K562 (cell line): ENCODE results near the gene BORCS8. TPM values are rescaled to one million over a fixed set of nuclear protein-coding genes. Genes with fewer than 3 reads are reported as not detected.

Experiments
- BRD9 ChIP-seq: fragments of 450-650 bp; IDR thresholded peaks from 2 replicates; pipeline ENCODE4 v1.6.1; 2018; ENCODE audit warnings: low read depth; ENCODE audit not compliant: partially characterized antibody
- CC2D1A ChIP-seq: fragments of 450-650 bp; IDR thresholded peaks from 2 replicates; pipeline ENCODE4 v1.6.1; 2017; ENCODE audit warnings: mild to moderate bottlenecking
- CTCFL ChIP-seq: IDR thresholded peaks from 2 replicates; pipeline ENCODE4 v1.6.1; 2011; ENCODE audit warnings: borderline replicate concordance, low read depth, mild to moderate bottlenecking, moderate library complexity, low read length; ENCODE audit not compliant: insufficient read depth, poor library complexity, severe bottlenecking
- HDAC3 ChIP-seq: fragments of 450-650 bp; IDR thresholded peaks from 2 replicates; pipeline ENCODE4 v1.6.1; 2018; ENCODE audit warnings: borderline replicate concordance, mild to moderate bottlenecking, moderate library complexity; ENCODE audit not compliant: partially characterized antibody
- JUN ChIP-seq, 2 experiments: sonication (generic) in 1 of 2; formaldehyde crosslinking in 1 of 2; IDR thresholded peaks; 2 replicates each; pipeline versions ENCODE4 v1.6.1 to v1.8.0; 2012 to 2022; ENCODE audit warnings: borderline replicate concordance in 2 of 2, mild to moderate bottlenecking in 2 of 2, improper control_type of control experiment in 1 of 2, low read depth in 1 of 2, low read length in 1 of 2, missing genetic modification reagents in 1 of 2
- KDM2B ChIP-seq: fragments of 250-450 bp; sonication (Bioruptor Pico); IDR thresholded peaks from 2 replicates; pipeline ENCODE4 v1.8.0; 2021; ENCODE audit warnings: mild to moderate bottlenecking, moderate library complexity
- NCOA4 ChIP-seq: fragments of 450-650 bp; IDR thresholded peaks from 2 replicates; pipeline ENCODE4 v1.6.1; 2018; ENCODE audit warnings: mild to moderate bottlenecking; ENCODE audit not compliant: partially characterized antibody
- PCBP1 ChIP-seq: fragments of 200-400 bp; formaldehyde crosslinking; IDR thresholded peaks from 2 replicates; pipeline ENCODE4 v1.6.1; 2018; ENCODE audit warnings: mild to moderate bottlenecking, low read depth, low read length; ENCODE audit not compliant: poor library complexity, severe bottlenecking
- RHOXF2B ChIP-seq: fragments of 250-450 bp; sonication (Bioruptor Pico); conservative IDR thresholded peaks from 2 replicates; pipeline ENCODE4 v1.5.1; 2021
- SREBF2 ChIP-seq: sonication (generic); formaldehyde crosslinking; IDR thresholded peaks from 2 replicates; pipeline ENCODE4 v1.4.0; 2020; ENCODE audit warnings: mild to moderate bottlenecking, missing genetic modification reagents
- USF2 ChIP-seq: sonication (generic); formaldehyde crosslinking; IDR thresholded peaks from 2 replicates; pipeline ENCODE4 v1.5.0; 2020; ENCODE audit warnings: missing genetic modification reagents
- XRCC5 ChIP-seq: fragments of 200-400 bp; formaldehyde crosslinking; IDR thresholded peaks from 2 replicates; pipeline ENCODE4 v1.6.1; 2017; ENCODE audit warnings: low read depth, mild to moderate bottlenecking, low read length
- ZNF253 ChIP-seq: fragments of 250-450 bp; sonication (Bioruptor Pico); conservative IDR thresholded peaks from 2 replicates; pipeline ENCODE4 v1.6.1; 2021; ENCODE audit warnings: mild to moderate bottlenecking
- ZNF589 ChIP-seq: fragments of 200-800 bp; sonication (Bioruptor generic); IDR thresholded peaks from 2 replicates; pipeline ENCODE4 v1.6.1; 2016; ENCODE audit warnings: low read depth, missing genetic modification characterization, missing compliant biosample characterization
- polyA plus RNA-seq, 8 experiments: library from polyadenylated mRNA; depleted of rRNA in 4 of 8; stranded (reverse) in 5 of 8; unstranded in 3 of 8; fragments of >200 nt; fragmentation: Nextera tagmentation in 2 of 8; fragmentation: Illumina TruSeq in 1 of 8; extraction: Ambion mirVana in 2 of 8; extraction: Trizol in 1 of 8; gene quantifications; 2 replicates each; pipeline versions ENCODE4 v1.2.1 to v1.2.3, GENCODE V29; 2011 to 2014; ENCODE audit warnings: inconsistent platforms in 1 of 8, missing spikeins in 1 of 8
- total RNA-seq, 7 experiments: library from RNA; depleted of rRNA in 6 of 7; stranded (reverse); fragments of >200 nt in 6 of 7; fragmentation: Illumina TruSeq in 2 of 7; extraction: Trizol in 2 of 7; gene quantifications; 2 replicates each; pipeline versions ENCODE4 v1.2.1 to v1.2.3, GENCODE V29; 2011 to 2021; ENCODE audit warnings: low replicate concordance in 1 of 7
- TF ChIP-seq, protein P1 (sequence below), 3 experiments: IDR thresholded peaks in 2 of 3; conservative IDR thresholded peaks in 1 of 3; 2 replicates each; pipeline ENCODE4 v1.5.1; 2011 to 2012; ENCODE audit warnings: low read length in 3 of 3, mild to moderate bottlenecking in 3 of 3, control low read depth in 2 of 3, improper control_type of control experiment in 1 of 3, inconsistent platforms in 1 of 3, low read depth in 1 of 3, mixed read lengths in 1 of 3, moderate library complexity in 1 of 3; ENCODE audit not compliant: insufficient read depth in 2 of 3
- TF ChIP-seq, protein P2 (sequence below), 3 experiments: fragments of 200-800 bp in 1 of 3; fragments of 250-450 bp in 1 of 3; fragments of 450-650 bp in 1 of 3; sonication (Bioruptor Pico) in 1 of 3; sonication (Bioruptor generic) in 1 of 3; formaldehyde crosslinking in 1 of 3; IDR thresholded peaks; 2 replicates each; pipeline versions ENCODE4 v1.6.1 to v1.8.0; 2016 to 2022; ENCODE audit warnings: mild to moderate bottlenecking in 2 of 3, missing genetic modification characterization in 2 of 3, missing compliant biosample characterization in 1 of 3, moderate library complexity in 1 of 3

The BORCS8 gene
- total and polyA plus RNA-seq, 9 of the 15 experiments (the other 6 are each of a cell fraction or from before 2014, with no cell fraction given), result 4.6 to 33.6 (median 16.3) TPM

- TF ChIP-seq SREBF2, result no peak
- TF ChIP-seq ZNF589 (CRISPR knock-in tag), result 0 out of 2 replicates have a peak, but pooled peaks have one; percentile 60
- no peak for TF ChIP-seq HDAC3
- TF ChIP-seq, protein P1, sequence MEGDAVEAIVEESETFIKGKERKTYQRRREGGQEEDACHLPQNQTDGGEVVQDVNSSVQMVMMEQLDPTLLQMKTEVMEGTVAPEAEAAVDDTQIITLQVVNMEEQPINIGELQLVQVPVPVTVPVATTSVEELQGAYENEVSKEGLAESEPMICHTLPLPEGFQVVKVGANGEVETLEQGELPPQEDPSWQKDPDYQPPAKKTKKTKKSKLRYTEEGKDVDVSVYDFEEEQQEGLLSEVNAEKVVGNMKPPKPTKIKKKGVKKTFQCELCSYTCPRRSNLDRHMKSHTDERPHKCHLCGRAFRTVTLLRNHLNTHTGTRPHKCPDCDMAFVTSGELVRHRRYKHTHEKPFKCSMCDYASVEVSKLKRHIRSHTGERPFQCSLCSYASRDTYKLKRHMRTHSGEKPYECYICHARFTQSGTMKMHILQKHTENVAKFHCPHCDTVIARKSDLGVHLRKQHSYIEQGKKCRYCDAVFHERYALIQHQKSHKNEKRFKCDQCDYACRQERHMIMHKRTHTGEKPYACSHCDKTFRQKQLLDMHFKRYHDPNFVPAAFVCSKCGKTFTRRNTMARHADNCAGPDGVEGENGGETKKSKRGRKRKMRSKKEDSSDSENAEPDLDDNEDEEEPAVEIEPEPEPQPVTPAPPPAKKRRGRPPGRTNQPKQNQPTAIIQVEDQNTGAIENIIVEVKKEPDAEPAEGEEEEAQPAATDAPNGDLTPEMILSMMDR (IDR thresholded peaks at IDR 0.05 in 2 of 3, conservative IDR thresholded peaks at IDR 0.05 in 1 of 3; ENCODE audit: insufficient read depth in 2 of 3, low read depth in 1 of 3, low read length in 3 of 3), result no peak
- TF ChIP-seq ZNF253, result no peak
- 0 out of 2 replicates have a peak, but pooled peaks have one; percentile 10 for TF ChIP-seq JUN (IDR thresholded peaks at IDR 0.05; ENCODE audit: borderline replicate concordance, low read depth, low read length)
- TF ChIP-seq JUN (CRISPR knock-in tag; IDR thresholded peaks at IDR 0.05; ENCODE audit: borderline replicate concordance), result no peak
- no peak for TF ChIP-seq BRD9
- TF ChIP-seq CC2D1A, result 0 out of 2 replicates have a peak, but pooled peaks have one; percentile 21
- TF ChIP-seq, protein P2, sequence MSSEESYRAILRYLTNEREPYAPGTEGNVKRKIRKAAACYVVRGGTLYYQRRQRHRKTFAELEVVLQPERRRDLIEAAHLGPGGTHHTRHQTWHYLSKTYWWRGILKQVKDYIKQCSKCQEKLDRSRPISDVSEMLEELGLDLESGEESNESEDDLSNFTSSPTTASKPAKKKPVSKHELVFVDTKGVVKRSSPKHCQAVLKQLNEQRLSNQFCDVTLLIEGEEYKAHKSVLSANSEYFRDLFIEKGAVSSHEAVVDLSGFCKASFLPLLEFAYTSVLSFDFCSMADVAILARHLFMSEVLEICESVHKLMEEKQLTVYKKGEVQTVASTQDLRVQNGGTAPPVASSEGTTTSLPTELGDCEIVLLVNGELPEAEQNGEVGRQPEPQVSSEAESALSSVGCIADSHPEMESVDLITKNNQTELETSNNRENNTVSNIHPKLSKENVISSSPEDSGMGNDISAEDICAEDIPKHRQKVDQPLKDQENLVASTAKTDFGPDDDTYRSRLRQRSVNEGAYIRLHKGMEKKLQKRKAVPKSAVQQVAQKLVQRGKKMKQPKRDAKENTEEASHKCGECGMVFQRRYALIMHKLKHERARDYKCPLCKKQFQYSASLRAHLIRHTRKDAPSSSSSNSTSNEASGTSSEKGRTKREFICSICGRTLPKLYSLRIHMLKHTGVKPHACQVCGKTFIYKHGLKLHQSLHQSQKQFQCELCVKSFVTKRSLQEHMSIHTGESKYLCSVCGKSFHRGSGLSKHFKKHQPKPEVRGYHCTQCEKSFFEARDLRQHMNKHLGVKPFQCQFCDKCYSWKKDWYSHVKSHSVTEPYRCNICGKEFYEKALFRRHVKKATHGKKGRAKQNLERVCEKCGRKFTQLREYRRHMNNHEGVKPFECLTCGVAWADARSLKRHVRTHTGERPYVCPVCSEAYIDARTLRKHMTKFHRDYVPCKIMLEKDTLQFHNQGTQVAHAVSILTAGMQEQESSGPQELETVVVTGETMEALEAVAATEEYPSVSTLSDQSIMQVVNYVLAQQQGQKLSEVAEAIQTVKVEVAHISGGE (CRISPR knock-in tag; IDR thresholded peaks at IDR 0.05), result peak in 1 of 3 experiments; percentile 87; a peak in 2 of 6 replicates
- no peak for TF ChIP-seq PCBP1
- no peak for TF ChIP-seq NCOA4
- no peak for TF ChIP-seq RHOXF2B
- TF ChIP-seq XRCC5, result 0 out of 2 replicates have a peak, but pooled peaks have one; percentile 37
- TF ChIP-seq CTCFL, result no peak
- TF ChIP-seq USF2 (CRISPR knock-in tag), result no peak
- no peak for TF ChIP-seq KDM2B (CRISPR knock-in tag)
Measured at GRCh38 chr19:19203012-19203856, 11.3 kb upstream of the BORCS8 start, which contains the start of gene NR2C2AP (continued).
